HEK293 (cell line): Measurements from ENCODE around the gene TGIF1.

Source experiments
- ELK4 ChIP-seq: IDR thresholded peaks from 2 replicates; pipeline ENCODE4 v1.6.1; 2011; ENCODE audit warnings: mild to moderate bottlenecking, low read depth, low read length, borderline replicate concordance
- KLF16 ChIP-seq: fragments of 450-650 bp; formaldehyde crosslinking; IDR thresholded peaks from 2 replicates; pipeline ENCODE4 v1.5.1; 2017; ENCODE audit warnings: missing biosample characterization, missing genetic modification characterization
- ZBTB1 ChIP-seq: fragments of 450-650 bp; formaldehyde crosslinking; IDR thresholded peaks from 2 replicates; pipeline ENCODE4 v1.5.1; 2016; ENCODE audit warnings: missing biosample characterization, missing genetic modification characterization
- ZFP3 ChIP-seq: fragments of 450-650 bp; formaldehyde crosslinking; IDR thresholded peaks from 2 replicates; pipeline ENCODE4 v1.5.1; 2016; ENCODE audit warnings: low read depth, missing biosample characterization, missing genetic modification characterization
- ZNF148 ChIP-seq: fragments of 450-650 bp; formaldehyde crosslinking; IDR thresholded peaks from 2 replicates; pipeline ENCODE4 v1.5.0; 2017; ENCODE audit warnings: missing biosample characterization, missing genetic modification characterization, borderline replicate concordance
- ZNF169 ChIP-seq: fragments of 450-650 bp; formaldehyde crosslinking; IDR thresholded peaks from 2 replicates; pipeline ENCODE4 v1.5.1; 2016; ENCODE audit warnings: missing biosample characterization, missing genetic modification characterization
- ZNF19 ChIP-seq: fragments of 450-650 bp; formaldehyde crosslinking; IDR thresholded peaks from 2 replicates; pipeline ENCODE4; 2016; ENCODE audit warnings: missing biosample characterization, missing genetic modification characterization, low read depth
- ZNF214 ChIP-seq: fragments of 450-650 bp; formaldehyde crosslinking; IDR thresholded peaks from 2 replicates; pipeline ENCODE4 v1.5.1; 2017; ENCODE audit warnings: missing biosample characterization, mild to moderate bottlenecking, missing genetic modification characterization, borderline replicate concordance
- ZNF221 ChIP-seq: fragments of 450-650 bp; formaldehyde crosslinking; IDR thresholded peaks from 2 replicates; pipeline ENCODE4 v1.5.1; 2017; ENCODE audit warnings: missing biosample characterization, missing genetic modification characterization, borderline replicate concordance
- ZNF24 ChIP-seq: fragments of 450-650 bp; formaldehyde crosslinking; IDR thresholded peaks from 2 replicates; pipeline ENCODE4 v1.5.1; 2016; ENCODE audit warnings: missing biosample characterization, missing genetic modification characterization
- ZNF341 ChIP-seq: fragments of 450-650 bp; formaldehyde crosslinking; IDR thresholded peaks from 2 replicates; pipeline ENCODE4; 2016; ENCODE audit warnings: low read depth, missing biosample characterization, missing genetic modification characterization
- ZNF433 ChIP-seq: fragments of 450-650 bp; formaldehyde crosslinking; IDR thresholded peaks from 2 replicates; pipeline ENCODE4 v1.5.1; 2016; ENCODE audit warnings: missing biosample characterization, missing genetic modification characterization, low read depth
- ZNF510 ChIP-seq: fragments of 450-650 bp; formaldehyde crosslinking; IDR thresholded peaks from 2 replicates; pipeline ENCODE4 v1.5.1; 2018; ENCODE audit warnings: mild to moderate bottlenecking, missing genetic modification characterization, missing biosample characterization; ENCODE audit not compliant: insufficient replicate concordance
- ZNF513 ChIP-seq: fragments of 450-650 bp; IDR thresholded peaks from 2 replicates; pipeline ENCODE4 v1.5.1; 2018; ENCODE audit warnings: missing biosample characterization, missing genetic modification characterization
- ZNF549 ChIP-seq: fragments of 450-650 bp; IDR thresholded peaks from 2 replicates; pipeline ENCODE4 v1.5.1; 2018; ENCODE audit warnings: missing biosample characterization, missing genetic modification characterization, mild to moderate bottlenecking, inconsistent platforms, moderate library complexity
- ZNF792 ChIP-seq: fragments of 450-650 bp; formaldehyde crosslinking; IDR thresholded peaks from 2 replicates; pipeline ENCODE4 v1.5.1; 2016; ENCODE audit warnings: missing biosample characterization, missing genetic modification characterization
- TF ChIP-seq, protein P1 (sequence below): fragments of 450-650 bp; formaldehyde crosslinking; IDR thresholded peaks from 2 replicates; pipeline ENCODE4 v1.5.1; 2016; ENCODE audit warnings: missing biosample characterization, missing genetic modification characterization
- TF ChIP-seq, protein P2 (sequence below): fragments of 450-650 bp; formaldehyde crosslinking; IDR thresholded peaks from 2 replicates; pipeline ENCODE4 v1.5.1; 2016; ENCODE audit warnings: missing biosample characterization, missing genetic modification characterization, borderline replicate concordance
- TF ChIP-seq, protein P3 (sequence below): fragments of 450-650 bp; formaldehyde crosslinking; IDR thresholded peaks from 2 replicates; pipeline ENCODE4 v1.5.1; 2016; ENCODE audit warnings: missing biosample characterization, missing genetic modification characterization

TGIF1 gene

DNA sequence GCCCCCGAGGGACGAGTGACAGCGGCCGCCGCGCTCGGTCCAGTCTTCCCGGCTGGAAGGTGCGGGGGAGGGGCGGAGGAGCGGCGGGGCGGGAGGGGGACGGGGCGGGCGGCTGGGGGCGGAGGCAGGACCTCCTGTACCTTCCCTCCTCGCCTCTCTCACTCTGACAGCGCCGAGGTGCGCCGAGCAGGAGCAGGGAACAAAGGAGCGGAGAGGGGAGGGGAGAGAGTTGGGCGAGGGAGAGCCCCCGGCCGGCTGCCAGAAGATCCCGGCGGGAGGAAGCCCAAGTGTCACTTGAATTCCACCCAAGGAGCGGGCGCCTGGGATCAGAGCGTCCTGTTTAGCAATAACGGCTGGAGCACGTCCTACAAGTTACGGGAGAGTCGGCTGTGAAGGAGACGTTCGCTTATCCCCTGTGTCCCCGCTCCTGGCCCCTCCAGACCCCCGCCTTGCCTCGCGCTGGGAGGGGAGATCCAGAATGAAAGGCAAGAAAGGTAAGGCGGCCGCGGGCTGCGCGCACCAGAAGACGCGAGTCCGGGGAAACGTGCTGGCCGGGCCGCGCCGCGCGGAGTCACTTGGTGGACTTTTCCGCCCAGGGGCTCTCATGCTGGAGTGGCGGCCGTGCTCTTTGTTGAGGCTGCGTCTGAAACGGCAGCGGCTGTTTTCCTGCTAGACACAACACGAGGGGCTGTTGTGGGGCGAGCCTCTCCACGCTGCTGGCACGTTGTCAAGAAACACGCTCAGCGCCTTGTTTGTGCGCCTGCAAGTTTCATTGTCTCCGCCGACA lies at the start of gene TGIF1 (continued):
- TF ChIP-seq, protein P1, sequence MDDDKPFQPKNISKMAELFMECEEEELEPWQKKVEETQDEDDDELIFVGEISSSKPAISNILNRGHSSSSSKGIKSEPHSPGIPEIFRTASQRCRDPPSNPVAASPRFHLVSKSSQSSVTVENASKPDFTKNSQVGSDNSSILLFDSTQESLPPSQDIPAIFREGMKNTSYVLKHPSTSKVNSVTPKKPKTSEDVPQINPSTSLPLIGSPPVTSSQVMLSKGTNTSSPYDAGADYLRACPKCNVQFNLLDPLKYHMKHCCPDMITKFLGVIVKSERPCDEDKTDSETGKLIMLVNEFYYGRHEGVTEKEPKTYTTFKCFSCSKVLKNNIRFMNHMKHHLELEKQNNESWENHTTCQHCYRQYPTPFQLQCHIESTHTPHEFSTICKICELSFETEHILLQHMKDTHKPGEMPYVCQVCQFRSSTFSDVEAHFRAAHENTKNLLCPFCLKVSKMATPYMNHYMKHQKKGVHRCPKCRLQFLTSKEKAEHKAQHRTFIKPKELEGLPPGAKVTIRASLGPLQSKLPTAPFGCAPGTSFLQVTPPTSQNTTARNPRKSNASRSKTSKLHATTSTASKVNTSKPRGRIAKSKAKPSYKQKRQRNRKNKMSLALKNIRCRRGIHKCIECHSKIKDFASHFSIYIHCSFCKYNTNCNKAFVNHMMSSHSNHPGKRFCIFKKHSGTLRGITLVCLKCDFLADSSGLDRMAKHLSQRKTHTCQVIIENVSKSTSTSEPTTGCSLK, result no peak
- TF ChIP-seq ZNF24 (tag by site-specific recombination) (no peak), ZNF19 (tag by site-specific recombination) (no peak), ELK4 (no peak), ZFP3 (tag by site-specific recombination) (no peak), ZNF510 (no peak), ZNF549 (tag by site-specific recombination) (no peak), ZNF221 (tag by site-specific recombination) (no peak), ZBTB1 (tag by site-specific recombination) (no peak), ZNF792 (tag by site-specific recombination) (no peak), KLF16 (tag by site-specific recombination) (no peak), ZNF169 (no peak), ZNF214 (tag by site-specific recombination) (no peak), ZNF341 (tag by site-specific recombination) (peak; percentile 62), ZNF513 (tag by site-specific recombination) (no peak), ZNF433 (tag by site-specific recombination) (no peak), ZNF148 (tag by site-specific recombination) (no peak)
- TF ChIP-seq, protein P2, sequence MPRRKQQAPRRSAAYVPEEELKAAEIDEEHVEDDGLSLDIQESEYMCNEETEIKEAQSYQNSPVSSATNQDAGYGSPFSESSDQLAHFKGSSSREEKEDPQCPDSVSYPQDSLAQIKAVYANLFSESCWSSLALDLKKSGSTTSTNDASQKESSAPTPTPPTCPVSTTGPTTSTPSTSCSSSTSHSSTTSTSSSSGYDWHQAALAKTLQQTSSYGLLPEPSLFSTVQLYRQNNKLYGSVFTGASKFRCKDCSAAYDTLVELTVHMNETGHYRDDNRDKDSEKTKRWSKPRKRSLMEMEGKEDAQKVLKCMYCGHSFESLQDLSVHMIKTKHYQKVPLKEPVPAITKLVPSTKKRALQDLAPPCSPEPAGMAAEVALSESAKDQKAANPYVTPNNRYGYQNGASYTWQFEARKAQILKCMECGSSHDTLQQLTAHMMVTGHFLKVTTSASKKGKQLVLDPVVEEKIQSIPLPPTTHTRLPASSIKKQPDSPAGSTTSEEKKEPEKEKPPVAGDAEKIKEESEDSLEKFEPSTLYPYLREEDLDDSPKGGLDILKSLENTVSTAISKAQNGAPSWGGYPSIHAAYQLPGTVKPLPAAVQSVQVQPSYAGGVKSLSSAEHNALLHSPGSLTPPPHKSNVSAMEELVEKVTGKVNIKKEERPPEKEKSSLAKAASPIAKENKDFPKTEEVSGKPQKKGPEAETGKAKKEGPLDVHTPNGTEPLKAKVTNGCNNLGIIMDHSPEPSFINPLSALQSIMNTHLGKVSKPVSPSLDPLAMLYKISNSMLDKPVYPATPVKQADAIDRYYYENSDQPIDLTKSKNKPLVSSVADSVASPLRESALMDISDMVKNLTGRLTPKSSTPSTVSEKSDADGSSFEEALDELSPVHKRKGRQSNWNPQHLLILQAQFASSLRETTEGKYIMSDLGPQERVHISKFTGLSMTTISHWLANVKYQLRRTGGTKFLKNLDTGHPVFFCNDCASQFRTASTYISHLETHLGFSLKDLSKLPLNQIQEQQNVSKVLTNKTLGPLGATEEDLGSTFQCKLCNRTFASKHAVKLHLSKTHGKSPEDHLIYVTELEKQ (tag by site-specific recombination), result no peak
- TF ChIP-seq, protein P3, sequence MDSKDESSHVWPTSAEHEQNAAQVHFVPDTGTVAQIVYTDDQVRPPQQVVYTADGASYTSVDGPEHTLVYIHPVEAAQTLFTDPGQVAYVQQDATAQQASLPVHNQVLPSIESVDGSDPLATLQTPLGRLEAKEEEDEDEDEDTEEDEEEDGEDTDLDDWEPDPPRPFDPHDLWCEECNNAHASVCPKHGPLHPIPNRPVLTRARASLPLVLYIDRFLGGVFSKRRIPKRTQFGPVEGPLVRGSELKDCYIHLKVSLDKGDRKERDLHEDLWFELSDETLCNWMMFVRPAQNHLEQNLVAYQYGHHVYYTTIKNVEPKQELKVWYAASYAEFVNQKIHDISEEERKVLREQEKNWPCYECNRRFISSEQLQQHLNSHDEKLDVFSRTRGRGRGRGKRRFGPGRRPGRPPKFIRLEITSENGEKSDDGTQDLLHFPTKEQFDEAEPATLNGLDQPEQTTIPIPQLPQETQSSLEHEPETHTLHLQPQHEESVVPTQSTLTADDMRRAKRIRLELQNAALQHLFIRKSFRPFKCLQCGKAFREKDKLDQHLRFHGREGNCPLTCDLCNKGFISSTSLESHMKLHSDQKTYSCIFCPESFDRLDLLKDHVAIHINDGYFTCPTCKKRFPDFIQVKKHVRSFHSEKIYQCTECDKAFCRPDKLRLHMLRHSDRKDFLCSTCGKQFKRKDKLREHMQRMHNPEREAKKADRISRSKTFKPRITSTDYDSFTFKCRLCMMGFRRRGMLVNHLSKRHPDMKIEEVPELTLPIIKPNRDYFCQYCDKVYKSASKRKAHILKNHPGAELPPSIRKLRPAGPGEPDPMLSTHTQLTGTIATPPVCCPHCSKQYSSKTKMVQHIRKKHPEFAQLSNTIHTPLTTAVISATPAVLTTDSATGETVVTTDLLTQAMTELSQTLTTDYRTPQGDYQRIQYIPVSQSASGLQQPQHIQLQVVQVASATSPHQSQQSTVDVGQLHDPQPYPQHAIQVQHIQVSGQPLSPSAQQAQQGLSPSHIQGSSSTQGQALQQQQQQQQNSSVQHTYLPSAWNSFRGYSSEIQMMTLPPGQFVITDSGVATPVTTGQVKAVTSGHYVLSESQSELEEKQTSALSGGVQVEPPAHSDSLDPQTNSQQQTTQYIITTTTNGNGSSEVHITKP (tag by site-specific recombination), result no peak
